GM18520 (cell line): ENCODE results near the gene SGCA.
A peak's percentile ranks its signal among the peaks of the same experiment; 100 is the strongest.

Experiments
- ATAC-seq: cut with Tn5 transposase; IDR thresholded peaks from one replicate; pipeline ENCODE4 v1.9.1; 2021; ENCODE audit not compliant: unreplicated experiment

The SGCA gene

GRCh38 chr17:50149091-50149416 lies 16.8 kb upstream of the SGCA start:
- no peak for ATAC-seq

GRCh38 chr17:50149417-50150353 lies 16.1 kb upstream of the SGCA start:
- no peak for ATAC-seq

- ATAC-seq, result no peak
Observed at GRCh38 chr17:50150354-50151040, 15.3 kb upstream of the SGCA start, which contains the start of gene PPP1R9B. TSS of gene PPP1R9B (minus strand) at chr17:50150677. CDS start at chr17:50150513, 164 bp downstream.

GRCh38 chr17:50151041-50151936 lies 14.5 kb upstream of the SGCA start:
- peak; percentile 34 for ATAC-seq

GRCh38 chr17:50151937-50152547 lies 13.8 kb upstream of the SGCA start:
- ATAC-seq, result no peak

GRCh38 chr17:50152736-50153135 lies 13.1 kb upstream of the SGCA start:
- ATAC-seq, result no peak

GRCh38 chr17:50153650-50154575 lies 11.9 kb upstream of the SGCA start:
- ATAC-seq, result no peak

GRCh38 chr17:50154604-50155003 lies 11.2 kb upstream of the SGCA start:
- ATAC-seq, result no peak

GRCh38 chr17:50155115-50155819 lies 10.5 kb upstream of the SGCA start:
- ATAC-seq, result no peak

- ATAC-seq, result no peak
Observed at GRCh38 chr17:50157891-50158290, 7.9 kb upstream of the SGCA start.

GRCh38 chr17:50161023-50161910 lies 4.5 kb upstream of the SGCA start:
- ATAC-seq, result peak; percentile 84

- ATAC-seq, result no peak
Observed at GRCh38 chr17:50161911-50162288, 3.9 kb upstream of the SGCA start.

- no peak for ATAC-seq
Observed at GRCh38 chr17:50162466-50163254, 3.1 kb upstream of the SGCA start.

GRCh38 chr17:50163843-50164696 lies 1.7 kb upstream of the SGCA start:
- no peak for ATAC-seq

GRCh38 chr17:50164697-50164988 lies 1.2 kb upstream of the SGCA start:
- ATAC-seq, result no peak

GRCh38 chr17:50165066-50165465 lies 739 bp upstream of the SGCA start:
- ATAC-seq, result no peak

- no peak for ATAC-seq
Observed at GRCh38 chr17:50165466-50165865, 339 bp upstream of the SGCA start.
